ENCODE results near the gene RASGEF1B. TPM values are rescaled to one million over a fixed set of nuclear protein-coding genes. Genes with fewer than 3 reads are reported as not detected.

The RASGEF1B gene
- total and polyA plus RNA-seq, 2 experiments from 2014 or later: 2.8 to 5.2 TPM

GRCh38 chr4:81442484-81443085 lies 29.1 kb downstream of the RASGEF1B start:
- peaks cover 13% of the 10 kb centered on the region for H3K4me1 Mint-ChIP-seq
- peaks cover 8% of the 10 kb centered on the region; the same call in 1 of the 2 replicates for H3K36me3 ChIP-seq (ENCODE audit: insufficient read depth)
- no peak overlapping the region for H3K4me2 ChIP-seq
- no peaks in the 10 kb centered on the region for H3K9me2 ChIP-seq (ENCODE audit: insufficient read depth)
- H2AFZ ChIP-seq: no peak overlapping the region
- no peaks in the 10 kb centered on the region for H3K79me2 ChIP-seq (replicated peaks; ENCODE audit: insufficient read depth)
- peaks cover 21% of the 10 kb centered on the region for H3K4me1 ChIP-seq (ENCODE audit: insufficient read depth)
- H3K27ac Mint-ChIP-seq: no peak overlapping the region
- no peaks in the 10 kb centered on the region for H3K27me3 ChIP-seq (ENCODE audit: insufficient read depth)
- H3K4me3 ChIP-seq: no peak overlapping the region
- no peaks in the 10 kb centered on the region for H3F3A ChIP-seq (replicated peaks; ENCODE audit: low read depth)
- no peak for DNase-seq (ENCODE audit: low spot score)
- no peak overlapping the region for H3K27ac ChIP-seq (ENCODE audit: low read depth)
- peaks cover 27% of the 10 kb centered on the region for H3K36me3 Mint-ChIP-seq (ENCODE audit: low read depth)
- ATAC-seq: no peak
- no peak for TF ChIP-seq CREB1 (CRISPR knock-in tag; IDR thresholded peaks at IDR 0.05; ENCODE audit: low read depth)
- H3K27me3 Mint-ChIP-seq (ENCODE audit: insufficient read depth, low read depth, poor library complexity): no peaks in the 10 kb centered on the region
- H3K4me3 Mint-ChIP-seq: no peak overlapping the region
- no peaks in the 10 kb centered on the region for H3K9me3 Mint-ChIP-seq
- no peaks in the 10 kb centered on the region for H4K20me1 ChIP-seq (replicated peaks; ENCODE audit: insufficient read depth)

- Histone ChIP-seq H3K4me2 (no peak overlapping the region), H3K27ac (ENCODE audit: low read depth) (no peak overlapping the region), H3K79me2 (replicated peaks; ENCODE audit: insufficient read depth) (no peaks in the 10 kb centered on the region), H4K20me1 (replicated peaks; ENCODE audit: insufficient read depth) (no peaks in the 10 kb centered on the region), H3K4me1 (ENCODE audit: insufficient read depth) (peaks cover 7% of the 10 kb centered on the region; the same call in 1 of the 2 replicates), H3F3A (replicated peaks; ENCODE audit: low read depth) (no peaks in the 10 kb centered on the region), H2AFZ (no peak overlapping the region), H3K36me3 (ENCODE audit: insufficient read depth) (peaks cover 8% of the 10 kb centered on the region; the same call in 1 of the 2 replicates), H3K4me3 (no peak overlapping the region), H3K9me2 (ENCODE audit: insufficient read depth) (no peaks in the 10 kb centered on the region), H3K27me3 (ENCODE audit: insufficient read depth) (no peaks in the 10 kb centered on the region)
- no peak overlapping the region for H3K4me3 Mint-ChIP-seq
- H3K27me3 Mint-ChIP-seq (ENCODE audit: insufficient read depth, low read depth, poor library complexity): no peaks in the 10 kb centered on the region
- ATAC-seq (no peak), DNase-seq (ENCODE audit: low spot score) (no peak)
- H3K36me3 Mint-ChIP-seq (ENCODE audit: low read depth): peaks cover 27% of the 10 kb centered on the region
- no peaks in the 10 kb centered on the region for H3K9me3 Mint-ChIP-seq
- H3K27ac Mint-ChIP-seq: no peak overlapping the region
- TF ChIP-seq POLR2AphosphoS5 (IDR thresholded peaks at IDR 0.05; ENCODE audit: low read depth) (no peak), ZNF114 (CRISPR knock-in tag; IDR thresholded peaks at IDR 0.05) (no peak), CREB1 (CRISPR knock-in tag; IDR thresholded peaks at IDR 0.05; ENCODE audit: low read depth) (no peak), NANOG (IDR thresholded peaks at IDR 0.05; ENCODE audit: borderline replicate concordance) (no peak), ZNF331 (CRISPR knock-in tag; IDR thresholded peaks at IDR 0.05; ENCODE audit: low read depth) (no peak), CTCF (conservative IDR thresholded peaks at IDR 0.05; ENCODE audit: low read depth in 2 of 2) (no peak), JUNB (IDR thresholded peaks at IDR 0.05; ENCODE audit: unreplicated experiment) (no peak), EZH2phosphoT487 (IDR thresholded peaks at IDR 0.05; ENCODE audit: unreplicated experiment) (no peak), EZH2 (IDR thresholded peaks at IDR 0.05; ENCODE audit: low read depth, unreplicated experiment) (no peak)
- TF ChIP-seq, protein P1, sequence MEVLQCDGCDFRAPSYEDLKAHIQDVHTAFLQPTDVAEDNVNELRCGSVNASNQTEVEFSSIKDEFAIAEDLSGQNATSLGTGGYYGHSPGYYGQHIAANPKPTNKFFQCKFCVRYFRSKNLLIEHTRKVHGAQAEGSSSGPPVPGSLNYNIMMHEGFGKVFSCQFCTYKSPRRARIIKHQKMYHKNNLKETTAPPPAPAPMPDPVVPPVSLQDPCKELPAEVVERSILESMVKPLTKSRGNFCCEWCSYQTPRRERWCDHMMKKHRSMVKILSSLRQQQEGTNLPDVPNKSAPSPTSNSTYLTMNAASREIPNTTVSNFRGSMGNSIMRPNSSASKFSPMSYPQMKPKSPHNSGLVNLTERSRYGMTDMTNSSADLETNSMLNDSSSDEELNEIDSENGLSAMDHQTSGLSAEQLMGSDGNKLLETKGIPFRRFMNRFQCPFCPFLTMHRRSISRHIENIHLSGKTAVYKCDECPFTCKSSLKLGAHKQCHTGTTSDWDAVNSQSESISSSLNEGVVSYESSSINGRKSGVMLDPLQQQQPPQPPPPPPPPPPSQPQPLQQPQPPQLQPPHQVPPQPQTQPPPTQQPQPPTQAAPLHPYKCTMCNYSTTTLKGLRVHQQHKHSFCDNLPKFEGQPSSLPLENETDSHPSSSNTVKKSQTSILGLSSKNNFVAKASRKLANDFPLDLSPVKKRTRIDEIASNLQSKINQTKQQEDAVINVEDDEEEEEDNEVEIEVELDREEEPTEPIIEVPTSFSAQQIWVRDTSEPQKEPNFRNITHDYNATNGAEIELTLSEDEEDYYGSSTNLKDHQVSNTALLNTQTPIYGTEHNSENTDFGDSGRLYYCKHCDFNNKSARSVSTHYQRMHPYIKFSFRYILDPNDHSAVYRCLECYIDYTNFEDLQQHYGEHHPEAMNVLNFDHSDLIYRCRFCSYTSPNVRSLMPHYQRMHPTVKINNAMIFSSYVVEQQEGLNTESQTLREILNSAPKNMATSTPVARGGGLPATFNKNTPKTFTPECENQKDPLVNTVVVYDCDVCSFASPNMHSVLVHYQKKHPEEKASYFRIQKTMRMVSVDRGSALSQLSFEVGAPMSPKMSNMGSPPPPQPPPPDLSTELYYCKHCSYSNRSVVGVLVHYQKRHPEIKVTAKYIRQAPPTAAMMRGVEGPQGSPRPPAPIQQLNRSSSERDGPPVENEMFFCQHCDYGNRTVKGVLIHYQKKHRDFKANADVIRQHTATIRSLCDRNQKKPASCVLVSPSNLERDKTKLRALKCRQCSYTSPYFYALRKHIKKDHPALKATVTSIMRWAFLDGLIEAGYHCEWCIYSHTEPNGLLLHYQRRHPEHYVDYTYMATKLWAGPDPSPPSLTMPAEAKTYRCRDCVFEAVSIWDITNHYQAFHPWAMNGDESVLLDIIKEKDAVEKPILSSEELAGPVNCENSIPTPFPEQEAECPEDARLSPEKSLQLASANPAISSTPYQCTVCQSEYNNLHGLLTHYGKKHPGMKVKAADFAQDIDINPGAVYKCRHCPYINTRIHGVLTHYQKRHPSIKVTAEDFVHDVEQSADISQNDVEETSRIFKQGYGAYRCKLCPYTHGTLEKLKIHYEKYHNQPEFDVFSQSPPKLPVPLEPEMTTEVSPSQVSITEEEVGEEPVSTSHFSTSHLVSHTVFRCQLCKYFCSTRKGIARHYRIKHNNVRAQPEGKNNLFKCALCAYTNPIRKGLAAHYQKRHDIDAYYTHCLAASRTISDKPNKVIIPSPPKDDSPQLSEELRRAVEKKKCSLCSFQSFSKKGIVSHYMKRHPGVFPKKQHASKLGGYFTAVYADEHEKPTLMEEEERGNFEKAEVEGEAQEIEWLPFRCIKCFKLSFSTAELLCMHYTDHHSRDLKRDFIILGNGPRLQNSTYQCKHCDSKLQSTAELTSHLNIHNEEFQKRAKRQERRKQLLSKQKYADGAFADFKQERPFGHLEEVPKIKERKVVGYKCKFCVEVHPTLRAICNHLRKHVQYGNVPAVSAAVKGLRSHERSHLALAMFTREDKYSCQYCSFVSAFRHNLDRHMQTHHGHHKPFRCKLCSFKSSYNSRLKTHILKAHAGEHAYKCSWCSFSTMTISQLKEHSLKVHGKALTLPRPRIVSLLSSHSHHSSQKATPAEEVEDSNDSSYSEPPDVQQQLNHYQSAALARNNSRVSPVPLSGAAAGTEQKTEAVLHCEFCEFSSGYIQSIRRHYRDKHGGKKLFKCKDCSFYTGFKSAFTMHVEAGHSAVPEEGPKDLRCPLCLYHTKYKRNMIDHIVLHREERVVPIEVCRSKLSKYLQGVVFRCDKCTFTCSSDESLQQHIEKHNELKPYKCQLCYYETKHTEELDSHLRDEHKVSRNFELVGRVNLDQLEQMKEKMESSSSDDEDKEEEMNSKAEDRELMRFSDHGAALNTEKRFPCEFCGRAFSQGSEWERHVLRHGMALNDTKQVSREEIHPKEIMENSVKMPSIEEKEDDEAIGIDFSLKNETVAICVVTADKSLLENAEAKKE (CRISPR knock-in tag; IDR thresholded peaks at IDR 0.05): no peak
- no peaks in the 10 kb centered on the region; the same call in 2 of the 3 replicates for H3K4me1 Mint-ChIP-seq
Measured at GRCh38 chr4:81440949-81441348, 30.8 kb downstream of the RASGEF1B start.

Data from GM23338 (cell line).